ENCODE data around the gene KRTAP10-6. TPM values are rescaled to one million over a fixed set of nuclear protein-coding genes. Genes with fewer than 3 reads are reported as not detected.

Gene KRTAP10-6
- total and polyA plus RNA-seq, 2 experiments from 2014 or later: not detected

GRCh38 chr21:44609193-44609592 is 16.9 kb upstream of the KRTAP10-6 start:
- Histone ChIP-seq H3K4me2 (ENCODE audit: unreplicated experiment) (no peak overlapping the region), H3K36me3 (ENCODE audit: low read depth) (no peaks in the 10 kb centered on the region), H3K9ac (no peak overlapping the region), H3K27ac (no peak overlapping the region), H3F3A (ENCODE audit: insufficient read depth) (no peaks in the 10 kb centered on the region), H3K9me3 (ENCODE audit: low read depth) (no peaks in the 10 kb centered on the region), H3K4me3 (no peak overlapping the region), H3K9me2 (ENCODE audit: insufficient read depth) (no peaks in the 10 kb centered on the region), H3K27me3 (replicated peaks; ENCODE audit: insufficient read depth) (0 out of 2 replicates have a peak, but pooled peaks cover 4% of the 10 kb centered on the region), H4K20me1 (ENCODE audit: insufficient read depth) (no peaks in the 10 kb centered on the region), H3K4me1 (ENCODE audit: insufficient read depth) (no peaks in the 10 kb centered on the region), H2AFZ (no peak overlapping the region), H3K79me2 (ENCODE audit: insufficient read depth) (no peaks in the 10 kb centered on the region)
- in situ Hi-C loops (cut with MboI): no loop called here
- TF ChIP-seq EZH2 (IDR thresholded peaks at IDR 0.05; ENCODE audit: insufficient read depth, poor library complexity, severe bottlenecking) (no peak), EZH2phosphoT487 (IDR thresholded peaks at IDR 0.05; ENCODE audit: insufficient read depth, low read depth) (no peak)
- DNase-seq: no peak

DNA sequence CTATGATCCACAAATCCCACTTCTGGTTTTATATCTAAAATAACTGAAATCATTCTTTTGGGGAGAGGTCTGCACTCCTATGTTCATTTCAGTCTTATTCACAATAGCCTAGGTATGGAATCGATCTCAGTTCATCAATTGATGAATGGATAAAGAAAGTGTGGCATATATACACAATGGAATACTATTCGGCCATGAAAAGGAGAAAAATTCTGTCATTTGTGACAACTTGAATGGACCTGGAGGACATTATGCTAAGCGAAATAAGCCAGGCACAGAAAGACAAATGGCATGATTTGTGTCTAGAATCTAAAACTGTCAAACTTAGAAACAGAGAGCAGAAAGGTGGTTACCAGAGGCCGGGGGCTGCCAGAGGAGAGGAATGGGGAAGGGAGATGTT is 14.2 kb upstream of the KRTAP10-6 start:
- no peak overlapping the region for H3K4me2 ChIP-seq (ENCODE audit: unreplicated experiment)
- H2AFZ ChIP-seq: no peak overlapping the region
- no peak for DNase-seq
- no peak for TF ChIP-seq EZH2phosphoT487 (IDR thresholded peaks at IDR 0.05; ENCODE audit: insufficient read depth, low read depth)
- no peak for TF ChIP-seq EZH2 (IDR thresholded peaks at IDR 0.05; ENCODE audit: insufficient read depth, poor library complexity, severe bottlenecking)
- H3K4me1 ChIP-seq (ENCODE audit: insufficient read depth): no peaks in the 10 kb centered on the region
- no peak overlapping the region for H3K4me3 ChIP-seq
- no peak overlapping the region for H3K9ac ChIP-seq
- 0 out of 2 replicates have a peak, but pooled peaks cover 6% of the 10 kb centered on the region for H3K27me3 ChIP-seq (replicated peaks; ENCODE audit: insufficient read depth)
- H3K27ac ChIP-seq: no peak overlapping the region
- 37 to 39% methylated on average over 4 of the region's 4 CpGs for WGBS, 2 experiments (ENCODE audit: low coverage in 1 of 2, low lambda C conversion rate in 2 of 2, missing lambda C conversion rate in 2 of 2)
- H3K79me2 ChIP-seq (ENCODE audit: insufficient read depth): no peaks in the 10 kb centered on the region
- no peaks in the 10 kb centered on the region for H3F3A ChIP-seq (ENCODE audit: insufficient read depth)
- in situ Hi-C loops (cut with MboI): no loop called here
- H3K36me3 ChIP-seq (ENCODE audit: low read depth): no peaks in the 10 kb centered on the region
- H3K9me2 ChIP-seq (ENCODE audit: insufficient read depth): no peaks in the 10 kb centered on the region
- no peaks in the 10 kb centered on the region for H3K9me3 ChIP-seq (ENCODE audit: low read depth)
- H4K20me1 ChIP-seq (ENCODE audit: insufficient read depth): no peaks in the 10 kb centered on the region

DNA sequence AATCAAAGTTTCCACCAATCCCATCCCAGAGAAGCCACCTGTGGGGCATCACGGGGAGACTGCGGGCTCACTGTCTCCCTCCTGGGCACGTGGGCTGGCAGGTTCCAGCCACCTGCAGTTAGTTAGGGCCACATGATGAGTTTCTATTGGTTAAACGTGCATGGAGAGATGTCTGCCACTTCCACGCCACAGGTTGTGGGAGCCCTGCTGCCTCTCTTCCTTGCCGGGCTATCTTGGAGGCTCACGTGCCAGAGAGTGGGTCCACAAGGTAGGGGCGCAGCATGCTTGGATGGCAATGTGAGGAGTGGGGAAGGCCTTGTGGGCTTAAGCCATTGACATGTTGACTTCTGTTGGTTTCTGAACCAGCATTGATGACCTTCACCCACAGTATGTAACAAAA is 11.6 kb upstream of the KRTAP10-6 start:
- H3K4me2 ChIP-seq (ENCODE audit: unreplicated experiment): no peak overlapping the region
- no peak overlapping the region for H2AFZ ChIP-seq
- no peak overlapping the region for H3K27ac ChIP-seq
- H3K4me1 ChIP-seq (ENCODE audit: insufficient read depth): no peaks in the 10 kb centered on the region
- no peaks in the 10 kb centered on the region for H3K9me3 ChIP-seq (ENCODE audit: low read depth)
- H3F3A ChIP-seq (ENCODE audit: insufficient read depth): no peaks in the 10 kb centered on the region
- H3K9ac ChIP-seq: no peak overlapping the region
- 33 to 37% methylated on average over 8 of the region's 8 CpGs for WGBS, 2 experiments (ENCODE audit: low coverage in 1 of 2, low lambda C conversion rate in 2 of 2, missing lambda C conversion rate in 2 of 2)
- H3K4me3 ChIP-seq: no peak overlapping the region
- H3K27me3 ChIP-seq (replicated peaks; ENCODE audit: insufficient read depth): peaks cover 7% of the 10 kb centered on the region; the same call in 1 of the 2 replicates
- TF ChIP-seq EZH2 (IDR thresholded peaks at IDR 0.05; ENCODE audit: insufficient read depth, poor library complexity, severe bottlenecking): no peak
- no peaks in the 10 kb centered on the region for H4K20me1 ChIP-seq (ENCODE audit: insufficient read depth)
- in situ Hi-C loops (cut with MboI): no loop called here
- no peak for DNase-seq
- H3K79me2 ChIP-seq (ENCODE audit: insufficient read depth): no peaks in the 10 kb centered on the region
- H3K36me3 ChIP-seq (ENCODE audit: low read depth): no peaks in the 10 kb centered on the region
- H3K9me2 ChIP-seq (ENCODE audit: insufficient read depth): no peaks in the 10 kb centered on the region

GRCh38 chr21:44603109-44603875 is 11.0 kb upstream of the KRTAP10-6 start:
- no peak overlapping the region for H3K4me2 ChIP-seq (ENCODE audit: unreplicated experiment)
- H3K27ac ChIP-seq: no peak overlapping the region
- H3K9me2 ChIP-seq (ENCODE audit: insufficient read depth): no peaks in the 10 kb centered on the region
- no peaks in the 10 kb centered on the region for H4K20me1 ChIP-seq (ENCODE audit: insufficient read depth)
- H3K4me1 ChIP-seq (ENCODE audit: insufficient read depth): no peaks in the 10 kb centered on the region
- 22 to 25% methylated on average over 16 to 17 of the region's 17 CpGs for WGBS, 2 experiments (ENCODE audit: low coverage in 1 of 2, low lambda C conversion rate in 2 of 2, missing lambda C conversion rate in 2 of 2)
- H3K36me3 ChIP-seq (ENCODE audit: low read depth): no peaks in the 10 kb centered on the region
- H2AFZ ChIP-seq: no peak overlapping the region
- peaks cover 14% of the 10 kb centered on the region; the same call in 1 of the 2 replicates for H3K27me3 ChIP-seq (replicated peaks; ENCODE audit: insufficient read depth)
- H3K79me2 ChIP-seq (ENCODE audit: insufficient read depth): no peaks in the 10 kb centered on the region
- no peaks in the 10 kb centered on the region for H3F3A ChIP-seq (ENCODE audit: insufficient read depth)
- in situ Hi-C loops (cut with MboI): no loop called here
- H3K4me3 ChIP-seq: no peak overlapping the region
- H3K9me3 ChIP-seq (ENCODE audit: low read depth): no peaks in the 10 kb centered on the region
- no peak overlapping the region for H3K9ac ChIP-seq
- TF ChIP-seq EZH2phosphoT487 (IDR thresholded peaks at IDR 0.05; ENCODE audit: insufficient read depth, low read depth): no peak
- no peak for TF ChIP-seq EZH2 (IDR thresholded peaks at IDR 0.05; ENCODE audit: insufficient read depth, poor library complexity, severe bottlenecking)
- DNase-seq: no peak
